ENCODE results near the gene CCDC73.

DNA sequence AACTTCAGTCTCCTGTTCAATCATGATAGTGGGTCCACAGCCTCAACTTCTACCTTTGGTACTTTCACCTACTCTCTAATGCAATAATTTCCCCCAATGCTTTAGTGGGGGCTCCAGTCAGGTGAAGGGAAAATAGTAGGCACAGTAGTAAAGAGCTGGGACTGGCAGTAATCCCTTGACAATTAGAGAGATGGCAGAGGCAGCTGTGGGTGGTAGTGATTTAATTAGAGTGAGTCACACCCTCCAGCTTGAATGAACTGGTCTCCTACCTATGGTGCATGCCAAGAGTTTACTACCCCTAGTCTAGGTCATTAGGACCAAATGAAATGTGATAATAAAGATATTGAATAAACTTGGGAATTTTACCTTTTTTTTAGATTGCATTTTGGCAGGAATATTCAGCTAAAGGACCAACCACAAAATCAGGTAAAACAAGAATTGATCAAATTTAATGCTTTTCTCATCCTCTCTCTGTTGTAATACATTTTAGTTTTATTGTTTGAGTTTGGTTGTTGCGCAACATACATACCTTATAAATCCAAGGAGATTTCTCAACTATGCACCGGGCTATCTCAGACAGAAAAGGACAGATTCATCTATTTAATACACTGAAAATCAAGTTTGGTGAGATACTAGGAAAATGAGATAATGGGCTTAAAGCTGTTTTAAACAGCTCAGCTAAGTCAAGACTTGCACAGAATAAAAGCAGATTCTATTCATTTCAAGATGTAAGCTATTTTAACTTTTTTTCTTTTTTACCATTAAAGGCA, 44.2 kb upstream of the CCDC73 start:
- TF ChIP-seq, protein P1, sequence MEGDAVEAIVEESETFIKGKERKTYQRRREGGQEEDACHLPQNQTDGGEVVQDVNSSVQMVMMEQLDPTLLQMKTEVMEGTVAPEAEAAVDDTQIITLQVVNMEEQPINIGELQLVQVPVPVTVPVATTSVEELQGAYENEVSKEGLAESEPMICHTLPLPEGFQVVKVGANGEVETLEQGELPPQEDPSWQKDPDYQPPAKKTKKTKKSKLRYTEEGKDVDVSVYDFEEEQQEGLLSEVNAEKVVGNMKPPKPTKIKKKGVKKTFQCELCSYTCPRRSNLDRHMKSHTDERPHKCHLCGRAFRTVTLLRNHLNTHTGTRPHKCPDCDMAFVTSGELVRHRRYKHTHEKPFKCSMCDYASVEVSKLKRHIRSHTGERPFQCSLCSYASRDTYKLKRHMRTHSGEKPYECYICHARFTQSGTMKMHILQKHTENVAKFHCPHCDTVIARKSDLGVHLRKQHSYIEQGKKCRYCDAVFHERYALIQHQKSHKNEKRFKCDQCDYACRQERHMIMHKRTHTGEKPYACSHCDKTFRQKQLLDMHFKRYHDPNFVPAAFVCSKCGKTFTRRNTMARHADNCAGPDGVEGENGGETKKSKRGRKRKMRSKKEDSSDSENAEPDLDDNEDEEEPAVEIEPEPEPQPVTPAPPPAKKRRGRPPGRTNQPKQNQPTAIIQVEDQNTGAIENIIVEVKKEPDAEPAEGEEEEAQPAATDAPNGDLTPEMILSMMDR (IDR thresholded peaks at IDR 0.05) = no peak
- no peak for TF ChIP-seq POLR2A (IDR thresholded peaks at IDR 0.05)
